CD4-positive, CD25-positive, alpha-beta regulatory T cell (primary cell): ENCODE measurements around the gene MAP6. TPM values are rescaled to one million over a fixed set of nuclear protein-coding genes. Genes with fewer than 3 reads are reported as not detected.

Experiments
- ATAC-seq, 2 donors: fragments of 150-1000 bp; cut with Tn5 transposase; one replicate each; pipeline ENCODE4 v1.10.0; 2021; ENCODE audit warnings: low read depth in 2 of 2, moderate number of reproducible peaks in 2 of 2, moderate library complexity in 1 of 2
- DNase-seq, 3 donors: peaks; one replicate each; pipeline versions ENCODE4 v3.0.0 to v3.0.0-alpha.2; 2012 to 2022; ENCODE audit warnings: mixed read lengths in 1 of 3
- H3K27ac ChIP-seq: one replicate; pipeline ENCODE4 v1.7.0; 2013; ENCODE audit warnings: mild to moderate bottlenecking, low read length; ENCODE audit not compliant: insufficient read depth, poor library complexity, severe bottlenecking
- H3K27me3 ChIP-seq: one replicate; pipeline ENCODE4 v1.7.0; 2013; ENCODE audit warnings: low read length; ENCODE audit not compliant: control insufficient read depth, insufficient read depth
- H3K36me3 ChIP-seq: one replicate; pipeline ENCODE4 v1.7.0; 2013; ENCODE audit warnings: mild to moderate bottlenecking, low read length, moderate library complexity; ENCODE audit not compliant: control insufficient read depth, insufficient read depth
- H3K4me1 ChIP-seq: 2 replicates; pipeline ENCODE4 v1.7.0; 2013; ENCODE audit warnings: mild to moderate bottlenecking, low read length; ENCODE audit not compliant: insufficient read depth, control insufficient read depth, poor library complexity, severe bottlenecking
- H3K4me3 ChIP-seq: one replicate; pipeline ENCODE4 v1.7.0; 2013; ENCODE audit warnings: low read depth, mild to moderate bottlenecking, low read length, moderate library complexity
- H3K9me3 ChIP-seq, 2 experiments: 1 replicate in 1 of 2; 2 replicates in 1 of 2; pipeline ENCODE4 v1.7.0; 2013; ENCODE audit warnings: low read length in 2 of 2, mild to moderate bottlenecking in 1 of 2, moderate library complexity in 1 of 2; ENCODE audit not compliant: control insufficient read depth in 2 of 2
- H3K27ac Mint-ChIP-seq, 3 donors: one replicate each; pipeline ENCODE4 v1.8.0; 2020 to 2022; ENCODE audit warnings: mild to moderate bottlenecking in 3 of 3, mixed read lengths in 3 of 3, moderate library complexity in 2 of 3
- H3K27me3 Mint-ChIP-seq: one replicate; pipeline ENCODE4 v1.8.0; 2022; ENCODE audit warnings: mild to moderate bottlenecking, mixed read lengths
- H3K36me3 Mint-ChIP-seq: one replicate; pipeline ENCODE4 v1.8.0; 2020; ENCODE audit warnings: mixed read lengths
- H3K4me1 Mint-ChIP-seq, 4 donors: one replicate each; pipeline ENCODE4 v1.8.0; 2020 to 2022; ENCODE audit warnings: mixed read lengths in 4 of 4, mild to moderate bottlenecking in 1 of 4
- H3K4me3 Mint-ChIP-seq, 4 donors: one replicate each; pipeline ENCODE4 v1.8.0; 2020 to 2022; ENCODE audit warnings: mild to moderate bottlenecking in 4 of 4, mixed read lengths in 4 of 4, moderate library complexity in 3 of 4
- H3K9me3 Mint-ChIP-seq, 7 donors: one replicate each; pipeline ENCODE4 v1.8.0; 2020 to 2022; ENCODE audit warnings: mixed read lengths in 7 of 7, mild to moderate bottlenecking in 3 of 7, moderate library complexity in 2 of 7
- polyA plus RNA-seq, 4 donors: library from polyadenylated mRNA; unstranded; fragments of 300-500 nt; fragmentation: Illumina TruSeq; gene quantifications; one replicate each; pipeline ENCODE4 v1.2.3, GENCODE V29; 2021
- total RNA-seq: library from RNA; stranded (reverse); gene quantifications from one replicate; pipeline ENCODE4 v1.2.3, GENCODE V29; 2022

MAP6 gene
- total and polyA plus RNA-seq, 5 donors from 2014 or later, result 0.44 TPM; not detected in 4

GRCh38 chr11:75538150-75538942, 130.5 kb downstream of the MAP6 start:
- Mint-ChIP-seq H3K4me3 (peak overlapping the region in 2 of 4 donors; percentile 14 to 44), H3K9me3 (no peaks in the 10 kb centered on the region), H3K27ac (peak overlapping the region in 1 of 3 donors; percentile 1), H3K4me1 (peaks cover 7 to 35% (median 13%) of the 10 kb centered on the region in 4 donors), H3K27me3 (no peaks in the 10 kb centered on the region), H3K36me3 (no peaks in the 10 kb centered on the region)
- H3K36me3 ChIP-seq, result no peaks in the 10 kb centered on the region
- no peak for ATAC-seq
- H3K9me3 ChIP-seq, result no peaks in the 10 kb centered on the region
- H3K27me3 ChIP-seq, result no peaks in the 10 kb centered on the region
- DNase-seq, result no peak
- H3K4me1 ChIP-seq, result peaks cover 11% of the 10 kb centered on the region
- H3K27ac ChIP-seq, result no peak overlapping the region
- no peak overlapping the region for H3K4me3 ChIP-seq

DNA sequence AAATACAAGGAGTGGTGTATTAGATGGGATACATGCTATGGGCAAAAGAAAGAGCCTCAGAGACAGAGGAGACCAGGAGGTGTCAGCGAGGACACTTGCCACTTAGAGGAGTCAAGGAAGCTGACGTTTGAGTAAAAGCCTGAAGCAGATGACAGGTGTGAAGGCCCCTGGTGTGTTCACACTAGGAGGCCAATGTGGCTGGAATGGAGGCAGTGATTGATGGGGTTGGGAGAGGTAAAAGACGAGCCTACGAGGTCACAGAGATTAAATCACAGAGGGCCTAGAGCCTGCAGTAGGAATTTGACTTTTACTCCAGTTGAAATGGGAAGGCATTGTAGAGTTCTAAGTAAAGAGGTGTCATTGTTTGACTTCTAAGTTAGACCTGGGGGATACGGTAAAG, 131.1 kb downstream of the MAP6 start:
- no peaks in the 10 kb centered on the region for H3K9me3 ChIP-seq
- H3K9me3 Mint-ChIP-seq, result no peaks in the 10 kb centered on the region
- no peaks in the 10 kb centered on the region for H3K27me3 Mint-ChIP-seq
- ATAC-seq (no peak), DNase-seq (no peak)
- H3K4me3 Mint-ChIP-seq, result no peak overlapping the region
- peaks cover 11% of the 10 kb centered on the region for H3K4me1 ChIP-seq
- H3K4me1 Mint-ChIP-seq, result peaks cover 7 to 35% (median 13%) of the 10 kb centered on the region in 4 donors
- no peak overlapping the region for H3K27ac ChIP-seq
- H3K27ac Mint-ChIP-seq, result peak overlapping the region; percentile 1 to 45 (median 1)
- H3K4me3 ChIP-seq, result no peak overlapping the region
- no peaks in the 10 kb centered on the region for H3K36me3 Mint-ChIP-seq
- no peaks in the 10 kb centered on the region for H3K36me3 ChIP-seq
- no peaks in the 10 kb centered on the region for H3K27me3 ChIP-seq

Other genes starting within 250 kb of the MAP6 start
- 0.47 TPM for gene KLHL35, start 235.8 kb downstream of the MAP6 start, total RNA-seq
- under 1 TPM in 3 of 4 donors, not detected in 1; 0.31 to 0.78 (median 0.49) TPM for gene KLHL35, start 235.8 kb downstream of the MAP6 start, polyA plus RNA-seq
- 170 TPM for gene GDPD5, start 143.1 kb downstream of the MAP6 start, total RNA-seq
- gene GDPD5, start 143.1 kb downstream of the MAP6 start, polyA plus RNA-seq, result 10 to 100 TPM in 3 of 4 donors, 1 to 10 TPM in 1; 8.0 to 23.4 (median 15.9) TPM
- 3.4 TPM for gene SERPINH1, start 106.8 kb downstream of the MAP6 start, total RNA-seq
- gene SERPINH1, start 106.8 kb downstream of the MAP6 start, polyA plus RNA-seq, result 1 to 10 TPM; 1.2 to 4.5 (median 3.3) TPM
- gene MOGAT2, start 48.8 kb upstream of the MAP6 start, total RNA-seq, result not detected
- gene MOGAT2, start 48.8 kb upstream of the MAP6 start, polyA plus RNA-seq, result not detected
- gene DGAT2, start 99.7 kb upstream of the MAP6 start, total RNA-seq, result 0.42 TPM
- under 1 TPM in 2 of 4 donors, not detected in 2; 0.17 to 0.47 TPM for gene DGAT2, start 99.7 kb upstream of the MAP6 start, polyA plus RNA-seq
- 37.2 TPM for gene UVRAG, start 146.2 kb upstream of the MAP6 start, total RNA-seq
- 10 to 100 TPM; 13.7 to 21.5 (median 15.9) TPM for gene UVRAG, start 146.2 kb upstream of the MAP6 start, polyA plus RNA-seq